Dendritic cell treated with granulocyte-macrophage colony-stimulating factor and Interleukin-4, amounts not matched to agents 40 ng/mL and 50 ng/mL, for 4 days (primary cell): ENCODE results near the gene ABCB8.

Source experiments
- H3K27ac Mint-ChIP-seq: one replicate; pipeline ENCODE4 v1.8.0; 2022; ENCODE audit warnings: mild to moderate bottlenecking, mixed read lengths
- H3K27me3 Mint-ChIP-seq: one replicate; pipeline ENCODE4 v1.8.0; 2022; ENCODE audit warnings: mild to moderate bottlenecking, mixed read lengths
- H3K36me3 Mint-ChIP-seq: one replicate; pipeline ENCODE4 v1.8.0; 2022; ENCODE audit warnings: low read depth, mixed read lengths
- H3K4me1 Mint-ChIP-seq: one replicate; pipeline ENCODE4 v1.8.0; 2022; ENCODE audit warnings: low read depth, mixed read lengths
- H3K4me3 Mint-ChIP-seq: one replicate; pipeline ENCODE4 v1.8.0; 2022; ENCODE audit warnings: mild to moderate bottlenecking, moderate library complexity, mixed read lengths
- H3K9me3 Mint-ChIP-seq: one replicate; pipeline ENCODE4 v1.8.0; 2022; ENCODE audit warnings: mixed read lengths
- intact Hi-C: fragments of 100-400 bp; cut with micrococcal nuclease; formaldehyde crosslinking; loops from one replicate; pipeline ENCODE4 v1.15.0; 2022

ABCB8 gene

DNA sequence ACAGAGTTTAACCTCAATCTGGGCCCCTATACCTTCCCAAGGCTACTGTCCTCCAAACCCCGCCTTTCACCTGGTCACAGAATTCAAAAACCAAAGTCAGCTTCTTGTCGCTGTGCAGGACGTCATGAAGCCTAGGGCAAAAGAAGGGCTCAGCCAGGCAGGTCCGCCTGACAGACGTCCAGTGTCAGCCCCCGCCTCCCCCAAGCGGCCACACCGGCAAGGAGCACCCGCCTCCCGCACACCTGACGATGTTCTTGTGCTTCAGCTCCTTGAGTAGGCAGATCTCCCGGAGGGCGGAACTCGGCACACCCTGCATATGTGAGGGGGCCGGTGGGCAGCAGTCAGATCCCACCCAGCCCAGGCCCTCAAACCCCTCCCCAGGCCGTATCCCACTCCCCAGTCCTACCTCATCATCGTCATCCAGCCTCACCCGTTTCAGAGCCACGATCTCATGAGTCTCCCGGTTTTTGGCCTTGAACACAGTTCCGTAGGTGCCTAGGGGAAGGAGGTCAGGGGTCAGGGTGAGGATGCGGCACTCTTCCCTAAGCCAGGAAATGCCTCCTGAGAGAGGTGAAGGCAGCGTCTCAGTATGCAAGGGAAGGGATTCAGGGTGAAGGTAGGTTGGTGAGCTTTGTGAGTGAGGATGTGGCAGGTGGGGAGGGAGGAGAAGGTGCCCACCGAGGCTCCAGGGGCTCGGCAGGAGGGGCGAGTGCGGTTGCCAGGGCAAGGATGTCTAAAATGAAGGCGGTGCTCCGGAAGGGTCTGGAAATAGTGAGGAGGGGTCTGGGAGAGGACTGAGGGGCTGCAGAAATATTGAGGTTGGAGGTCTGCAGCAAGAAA lies 28.6 kb downstream of the ABCB8 start:
- intact Hi-C loops: loop anchor here (10.0 kb wide), 1 partner anchor 58 kb away; no protein-coding TSS in a partner anchor
- H3K27ac Mint-ChIP-seq: peak overlapping the region; percentile 92
- H3K4me1 Mint-ChIP-seq: peaks cover 76% of the 10 kb centered on the region
- no peaks in the 10 kb centered on the region for H3K9me3 Mint-ChIP-seq
- H3K4me3 Mint-ChIP-seq: peak overlapping the region; percentile 91
- H3K27me3 Mint-ChIP-seq: no peaks in the 10 kb centered on the region
- H3K36me3 Mint-ChIP-seq: peaks cover 63% of the 10 kb centered on the region

DNA sequence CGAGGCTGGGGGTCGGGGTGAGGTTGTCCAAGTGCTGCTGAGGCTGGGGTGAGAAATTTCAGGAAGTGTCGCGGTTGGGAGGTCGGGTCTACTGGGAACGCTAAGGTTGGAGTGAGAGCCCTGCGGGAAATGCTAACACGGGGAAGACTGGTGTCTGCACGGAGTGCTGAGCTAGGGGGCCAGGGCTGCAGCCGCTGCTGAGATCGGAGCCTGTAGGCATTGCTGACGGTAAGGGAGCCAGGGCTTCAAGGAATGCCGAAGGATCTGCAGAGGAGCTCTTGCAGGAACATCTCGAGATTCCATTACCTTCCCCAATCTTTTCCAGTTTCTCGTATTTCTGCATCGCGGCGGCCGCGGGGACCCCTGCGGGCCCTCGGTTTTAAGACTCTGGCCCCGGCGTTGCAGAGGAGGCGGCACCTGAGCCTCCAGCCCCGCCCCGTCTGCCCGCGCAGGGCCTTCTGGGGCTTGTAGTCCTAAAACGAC lies 29.3 kb downstream of the ABCB8 start, which contains the start of gene CDK5:
Gene CDK5 (minus strand): TSS at position 392 of the 483 bp plus-strand sequence. CDS start 49 bp downstream, at position 343.
- Mint-ChIP-seq H3K4me3 (peak within 1 kb of the TSS; percentile 91), H3K27me3 (no peaks in the 10 kb centered on the region), H3K36me3 (peaks cover 66% of the 10 kb centered on the region), H3K4me1 (peaks cover 75% of the 10 kb centered on the region), H3K27ac (peak within 1 kb of the TSS; percentile 92), H3K9me3 (no peaks in the 10 kb centered on the region)
- intact Hi-C loops: loop anchor here (10.0 kb wide), 1 partner anchor 57 kb away; no protein-coding TSS in a partner anchor

DNA sequence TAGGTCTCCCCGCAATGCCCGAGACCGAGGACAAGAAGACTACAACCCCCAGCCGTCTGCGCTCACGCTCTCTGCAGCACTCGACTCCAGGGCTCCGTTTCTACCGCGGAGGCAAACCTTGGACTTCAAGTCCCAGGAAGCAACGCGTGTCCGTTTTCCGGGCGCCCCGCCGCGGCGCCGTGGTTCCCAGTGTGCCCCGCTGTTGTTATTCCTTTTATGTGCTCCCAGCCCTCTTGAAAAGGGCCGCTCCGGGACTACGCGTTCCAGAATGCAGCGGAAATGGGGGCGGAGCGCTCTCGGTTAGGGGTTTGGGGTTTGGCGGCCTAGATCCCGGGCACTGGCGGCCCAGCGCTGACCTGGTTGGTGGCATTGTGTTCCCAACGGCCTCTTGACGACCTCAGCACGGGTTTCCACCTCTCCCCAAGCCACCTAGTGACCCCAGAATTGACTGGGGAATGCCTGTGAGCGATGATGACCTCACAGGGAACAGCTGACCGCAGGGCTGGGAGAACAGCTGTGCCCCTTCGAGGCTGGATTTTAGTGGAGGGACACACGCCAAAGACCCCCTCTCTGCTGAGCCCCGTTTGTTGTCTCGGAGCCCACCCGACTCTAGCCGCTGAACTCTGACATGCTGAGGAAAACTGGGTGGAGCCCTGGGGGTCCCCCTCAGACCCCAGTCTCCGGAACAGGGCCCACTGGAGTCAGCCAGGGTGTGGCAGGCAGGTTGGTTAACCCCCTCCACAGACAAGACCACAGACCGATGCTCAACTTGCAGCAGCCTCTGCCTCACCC lies 29.9 kb downstream of the ABCB8 start:
- peaks cover 68% of the 10 kb centered on the region for H3K4me1 Mint-ChIP-seq
- H3K4me3 Mint-ChIP-seq: peak overlapping the region; percentile 91
- peak overlapping the region; percentile 92 for H3K27ac Mint-ChIP-seq
- intact Hi-C loops: loop anchor here (1.0 to 10.0 kb wide), 3 partner anchors 29 to 57 kb away; partner anchors contain the start of genes ABCB8 and AGAP3
- H3K9me3 Mint-ChIP-seq: no peaks in the 10 kb centered on the region
- H3K27me3 Mint-ChIP-seq: no peaks in the 10 kb centered on the region
- H3K36me3 Mint-ChIP-seq: peaks cover 68% of the 10 kb centered on the region

DNA sequence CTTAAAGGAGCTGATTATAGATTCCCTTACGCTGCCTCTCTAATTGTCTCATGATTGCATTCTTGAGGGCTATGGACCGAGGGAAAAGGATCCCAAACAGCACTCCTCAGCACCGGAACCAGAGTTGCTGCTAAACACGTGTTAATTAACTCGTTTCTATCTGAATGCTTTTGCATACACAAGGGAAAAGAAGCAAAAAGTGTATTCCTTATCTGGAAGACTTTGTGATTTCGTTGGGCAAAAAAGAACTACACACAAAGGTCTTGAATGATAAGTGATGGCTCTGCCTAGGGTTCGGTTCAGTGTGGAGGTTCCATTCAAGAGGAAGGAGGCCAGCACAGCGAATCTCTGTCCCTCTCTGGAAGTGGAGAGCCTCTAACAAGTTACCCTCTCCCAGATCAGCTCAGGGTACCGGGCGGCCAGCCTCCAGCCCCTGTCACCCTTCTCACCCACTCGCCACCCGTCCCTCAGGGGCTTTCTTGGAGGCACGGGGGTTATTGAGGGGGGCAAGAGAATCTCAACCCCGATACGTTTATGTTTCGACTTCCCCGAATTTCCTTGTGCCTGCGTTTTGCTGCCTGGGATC lies 30.6 kb downstream of the ABCB8 start:
- Mint-ChIP-seq H3K9me3 (no peaks in the 10 kb centered on the region), H3K27ac (peak overlapping the region; percentile 92), H3K36me3 (peaks cover 68% of the 10 kb centered on the region), H3K4me1 (peaks cover 61% of the 10 kb centered on the region), H3K27me3 (no peaks in the 10 kb centered on the region), H3K4me3 (peak overlapping the region; percentile 91)
- intact Hi-C loops: loop anchor here (1.0 to 10.0 kb wide), 3 partner anchors 28 to 56 kb away; partner anchors contain the start of genes ABCB8 and AGAP3

DNA sequence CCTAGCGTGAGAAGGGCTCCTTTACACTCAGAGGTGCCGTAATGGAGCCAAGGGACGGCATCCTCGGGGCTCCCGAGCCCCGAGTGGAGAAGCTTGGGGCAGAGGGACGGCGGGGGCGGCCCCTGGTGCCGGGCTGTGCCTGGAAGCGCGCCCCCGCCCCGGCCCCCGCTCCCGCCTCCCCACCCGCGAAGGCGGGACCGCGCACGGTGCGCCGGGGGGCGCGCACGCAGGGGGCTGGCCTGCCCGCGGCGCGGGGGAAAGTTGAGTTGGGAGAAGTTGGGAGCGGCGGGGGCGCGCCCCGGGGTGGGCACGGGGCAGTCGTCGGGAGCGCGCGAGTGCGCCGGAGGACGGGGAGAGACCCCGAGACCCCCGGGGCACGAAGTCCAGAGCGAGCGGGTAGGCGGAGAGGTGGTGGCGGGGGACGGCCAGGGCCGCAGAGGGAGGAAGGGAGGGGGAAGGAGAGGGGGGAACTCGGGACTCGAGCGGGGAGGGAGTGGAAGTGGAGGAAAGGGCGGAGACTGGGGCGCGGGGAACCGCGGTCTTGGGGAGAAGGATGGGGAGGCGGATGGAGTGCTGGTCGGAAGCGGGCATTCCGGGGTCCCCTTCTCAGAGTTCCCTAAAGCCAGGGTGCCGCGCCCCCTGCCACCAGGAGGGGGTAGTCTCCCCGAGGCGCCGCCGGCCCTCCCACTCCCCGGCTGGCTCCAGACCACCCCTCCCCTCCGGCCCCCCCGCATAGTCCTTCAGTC lies 31.3 kb downstream of the ABCB8 start, which contains the start of gene SLC4A2:
Gene SLC4A2 (plus strand): TSS at position 223 of the 746 bp plus-strand sequence. CDS start 2,399 bp downstream, outside the sequence.
- peaks cover 68% of the 10 kb centered on the region for H3K36me3 Mint-ChIP-seq
- H3K27ac Mint-ChIP-seq: peak within 1 kb of the TSS; percentile 92
- H3K4me3 Mint-ChIP-seq: peak within 1 kb of the TSS; percentile 91
- no peaks in the 10 kb centered on the region for H3K27me3 Mint-ChIP-seq
- intact Hi-C loops: loop anchor here (2.0 to 10.0 kb wide), 2 partner anchors 27 to 55 kb away; partner anchors contain the start of gene AGAP3
- H3K4me1 Mint-ChIP-seq: peaks cover 55% of the 10 kb centered on the region
- H3K9me3 Mint-ChIP-seq: no peaks in the 10 kb centered on the region

DNA sequence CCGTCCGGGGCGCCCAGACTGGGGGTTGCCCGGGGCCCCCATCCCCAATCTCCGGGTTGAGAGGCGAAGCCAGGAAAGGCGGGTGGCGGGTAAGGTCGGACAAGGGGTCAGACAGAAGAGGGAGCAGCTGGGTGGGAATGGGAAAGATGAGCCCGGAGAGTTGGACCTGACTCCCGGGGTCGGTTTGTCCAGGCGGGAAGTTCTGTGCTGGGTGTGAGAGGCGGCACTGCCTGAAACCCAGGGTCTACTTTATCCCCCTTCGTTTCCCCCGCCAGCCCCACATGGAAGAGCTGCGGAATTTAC lies 31.8 kb downstream of the ABCB8 start:
- intact Hi-C loops: no loop called here
- Mint-ChIP-seq H3K4me1 (peaks cover 52% of the 10 kb centered on the region), H3K4me3 (peak overlapping the region; percentile 91), H3K9me3 (no peaks in the 10 kb centered on the region), H3K27ac (peak overlapping the region; percentile 92), H3K36me3 (peaks cover 68% of the 10 kb centered on the region), H3K27me3 (no peaks in the 10 kb centered on the region)

DNA sequence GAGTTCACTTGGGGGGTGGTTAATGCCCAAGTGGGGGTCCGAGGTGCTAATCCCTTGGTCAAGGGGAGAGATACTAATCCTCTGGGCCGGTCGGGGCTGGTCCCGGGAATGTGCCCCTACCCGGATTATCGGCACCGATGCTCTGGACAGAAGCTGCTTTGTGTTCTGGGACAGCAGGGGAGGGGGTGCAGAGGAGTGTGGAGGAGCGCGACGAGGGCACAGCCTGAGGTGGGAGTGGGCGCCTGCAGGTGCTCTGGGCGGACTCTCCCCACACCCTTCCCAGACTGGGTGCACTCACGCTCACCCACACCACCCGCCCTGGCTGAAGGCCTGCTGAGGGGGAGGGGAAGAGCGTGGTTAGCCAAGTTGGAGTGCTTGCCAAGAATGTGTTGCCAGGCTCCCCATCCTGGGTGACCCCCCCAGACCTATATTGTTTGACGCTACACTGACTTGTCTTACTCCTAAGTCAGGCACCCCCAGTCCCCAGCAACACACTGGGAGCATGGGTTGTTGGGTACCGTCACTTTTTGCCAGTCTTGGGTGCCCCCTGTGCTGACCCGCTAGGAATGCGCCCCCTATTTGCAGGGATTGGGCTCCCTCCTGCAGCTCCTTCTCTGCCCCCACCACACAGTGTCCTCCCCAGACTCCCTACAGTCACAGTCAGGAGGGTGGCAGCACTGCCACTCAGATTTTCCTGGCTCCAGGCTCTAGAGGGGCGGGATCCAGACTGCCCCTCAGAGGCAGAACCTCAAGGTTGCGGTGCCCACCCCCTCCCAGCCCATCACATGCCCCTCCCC lies 32.4 kb downstream of the ABCB8 start:
- Mint-ChIP-seq H3K4me3 (peak overlapping the region; percentile 91), H3K36me3 (peaks cover 68% of the 10 kb centered on the region), H3K27ac (peak overlapping the region; percentile 92), H3K27me3 (no peaks in the 10 kb centered on the region), H3K4me1 (peaks cover 52% of the 10 kb centered on the region), H3K9me3 (no peaks in the 10 kb centered on the region)
- intact Hi-C loops: no loop called here

DNA sequence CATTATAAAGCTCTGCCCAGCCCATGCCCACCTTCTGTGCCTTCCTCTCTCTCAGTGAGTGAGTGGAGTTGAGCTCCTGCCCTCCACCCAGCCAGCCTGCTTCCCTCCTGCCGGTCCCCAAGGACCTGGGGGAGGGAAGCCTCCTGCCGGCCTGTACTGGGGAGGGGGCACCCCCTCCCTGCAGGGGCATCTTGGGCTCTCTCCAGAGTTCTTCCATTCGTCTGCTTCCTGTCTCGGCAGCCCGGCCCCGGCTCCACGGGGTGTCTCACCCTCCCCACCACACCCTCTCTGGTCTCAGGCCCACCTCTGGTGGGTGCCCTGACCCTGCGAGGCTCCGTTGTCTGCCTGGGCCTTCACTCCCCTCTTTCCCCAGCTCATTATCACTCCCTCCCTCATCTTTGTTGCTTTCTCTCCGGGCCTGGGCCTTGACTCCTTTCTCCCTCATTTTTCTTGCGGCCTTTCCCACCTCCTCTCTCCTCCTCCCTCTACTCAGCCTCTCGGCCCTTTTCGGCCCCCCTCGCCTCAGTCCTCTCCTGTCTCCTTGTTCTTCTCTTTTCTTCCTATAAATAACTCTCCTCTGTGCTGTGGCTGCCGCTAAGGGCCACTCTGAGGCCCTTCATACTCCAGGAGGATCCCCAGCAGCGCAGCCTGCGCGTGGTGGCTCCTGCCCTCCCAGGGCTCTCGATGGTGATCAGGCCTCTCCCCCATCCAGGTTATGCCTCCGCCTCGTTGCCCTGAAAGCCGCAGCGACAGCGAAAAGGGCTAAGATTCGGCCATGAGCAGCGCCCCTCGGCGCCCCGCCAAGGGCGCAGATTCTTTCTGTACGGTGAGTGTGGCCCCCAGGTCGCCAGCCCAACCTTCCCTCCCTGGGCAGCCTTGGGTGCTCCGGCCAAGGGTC lies 33.2 kb downstream of the ABCB8 start:
- Mint-ChIP-seq H3K4me3 (peak overlapping the region; percentile 91), H3K36me3 (peaks cover 74% of the 10 kb centered on the region), H3K9me3 (no peaks in the 10 kb centered on the region), H3K4me1 (peaks cover 48% of the 10 kb centered on the region), H3K27me3 (no peaks in the 10 kb centered on the region), H3K27ac (peak overlapping the region; percentile 92)
- intact Hi-C loops: no loop called here

DNA sequence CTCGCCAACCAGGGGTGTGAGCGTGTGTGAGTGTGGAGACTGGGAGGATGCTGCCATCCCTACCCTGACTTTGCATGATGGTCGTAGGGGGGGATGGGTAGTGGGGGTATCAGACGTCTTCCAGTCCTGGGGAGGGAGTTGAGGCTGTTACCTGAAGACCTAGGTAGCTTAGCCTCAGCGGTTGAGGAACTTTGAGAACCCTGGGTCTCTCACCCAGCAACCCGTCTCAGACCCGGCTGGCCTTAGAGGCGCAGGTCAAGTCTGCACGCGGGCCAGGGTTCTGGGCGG lies 33.8 kb downstream of the ABCB8 start:
- intact Hi-C loops: no loop called here
- no peak overlapping the region for H3K4me3 Mint-ChIP-seq
- H3K27ac Mint-ChIP-seq: peak overlapping the region; percentile 92
- H3K9me3 Mint-ChIP-seq: no peaks in the 10 kb centered on the region
- H3K36me3 Mint-ChIP-seq: peaks cover 79% of the 10 kb centered on the region
- H3K4me1 Mint-ChIP-seq: peaks cover 42% of the 10 kb centered on the region
- no peaks in the 10 kb centered on the region for H3K27me3 Mint-ChIP-seq

DNA sequence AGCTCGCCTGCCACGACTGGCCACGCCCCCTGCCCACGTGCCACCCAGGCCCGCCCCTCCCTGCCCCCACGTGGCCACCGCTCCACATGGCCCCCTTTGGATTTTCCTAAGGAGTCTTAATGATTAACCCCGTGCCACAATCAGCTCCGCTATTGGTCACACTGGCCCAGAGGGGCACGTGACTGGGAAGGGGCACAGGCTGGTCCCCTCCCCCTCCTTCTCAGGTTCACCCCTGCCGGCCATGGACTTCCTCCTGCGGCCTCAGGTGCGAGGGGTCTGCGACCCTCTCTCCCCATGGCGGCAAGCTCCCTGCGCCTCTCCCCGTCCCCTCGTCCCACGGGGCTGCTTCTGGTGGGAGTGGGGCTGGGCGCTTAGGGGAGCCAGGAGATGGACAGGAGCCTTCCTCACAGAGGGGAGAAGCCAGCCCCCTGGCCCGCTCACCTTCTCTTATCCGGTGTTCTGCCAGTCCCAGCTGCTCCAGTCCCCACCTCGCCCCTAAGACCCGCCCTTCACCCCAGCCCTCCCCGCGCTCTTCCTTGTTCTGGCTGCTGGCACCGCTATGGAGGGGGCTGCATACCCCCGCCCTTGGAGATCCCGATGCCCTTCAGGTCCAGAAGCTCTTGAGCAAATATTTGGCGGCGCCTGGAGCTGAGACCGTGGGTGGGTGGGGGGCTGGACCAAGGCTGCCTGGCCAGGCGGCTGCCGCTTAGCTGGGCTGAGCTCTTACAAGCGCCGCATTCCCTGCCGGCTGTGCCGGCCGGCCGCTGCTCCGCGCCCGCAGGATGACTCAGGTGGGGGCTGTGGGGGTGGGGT lies 34.4 kb downstream of the ABCB8 start:
- H3K4me3 Mint-ChIP-seq: no peak overlapping the region
- H3K27me3 Mint-ChIP-seq: no peaks in the 10 kb centered on the region
- H3K4me1 Mint-ChIP-seq: peaks cover 37% of the 10 kb centered on the region
- intact Hi-C loops: no loop called here
- peaks cover 79% of the 10 kb centered on the region for H3K36me3 Mint-ChIP-seq
- H3K9me3 Mint-ChIP-seq: no peaks in the 10 kb centered on the region
- no peak overlapping the region for H3K27ac Mint-ChIP-seq

DNA sequence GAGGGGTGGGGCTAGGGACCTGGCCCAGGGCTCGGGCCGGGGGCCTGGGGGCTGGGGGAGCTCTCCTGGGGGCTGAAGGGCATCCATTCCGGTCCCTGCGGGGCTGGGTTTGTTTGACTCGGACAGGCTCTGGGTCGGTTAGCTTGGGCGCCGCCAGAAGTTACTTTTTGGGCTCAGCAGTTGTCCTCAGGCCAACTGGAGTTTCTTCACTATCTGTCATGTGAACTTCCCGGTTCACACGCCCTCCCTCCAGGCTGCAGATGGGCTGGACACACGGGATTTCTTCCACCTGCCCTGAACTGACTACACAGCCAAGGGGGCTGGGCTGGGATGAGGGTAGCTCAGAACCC lies 34.9 kb downstream of the ABCB8 start:
- intact Hi-C loops: no loop called here
- Mint-ChIP-seq H3K4me3 (no peak overlapping the region), H3K27me3 (no peaks in the 10 kb centered on the region), H3K4me1 (peaks cover 36% of the 10 kb centered on the region), H3K27ac (no peak overlapping the region), H3K36me3 (peaks cover 84% of the 10 kb centered on the region), H3K9me3 (no peaks in the 10 kb centered on the region)
